PC-3 (cell line): ENCODE data around the gene LSM8.

Experiments
- CTCF ChIP-seq: fragments of 300-600 bp; sonication (generic); conservative IDR thresholded peaks from 2 replicates; pipeline ENCODE4 v1.5.1; 2017; ENCODE audit warnings: antibody characterized with exemption, low read depth, mild to moderate bottlenecking, low read length
- EZH2 ChIP-seq: fragments of 300-600 bp; sonication (generic); IDR thresholded peaks from one replicate; pipeline ENCODE4 v1.6.1; 2017; ENCODE audit warnings: antibody characterized with exemption, mild to moderate bottlenecking, low read length; ENCODE audit not compliant: unreplicated experiment
- EZH2phosphoT487 ChIP-seq: fragments of 300-600 bp; sonication (generic); IDR thresholded peaks from 2 replicates; pipeline ENCODE4 v1.6.1; 2018; ENCODE audit warnings: mild to moderate bottlenecking, antibody characterized with exemption, low read length, borderline replicate concordance

DNA sequence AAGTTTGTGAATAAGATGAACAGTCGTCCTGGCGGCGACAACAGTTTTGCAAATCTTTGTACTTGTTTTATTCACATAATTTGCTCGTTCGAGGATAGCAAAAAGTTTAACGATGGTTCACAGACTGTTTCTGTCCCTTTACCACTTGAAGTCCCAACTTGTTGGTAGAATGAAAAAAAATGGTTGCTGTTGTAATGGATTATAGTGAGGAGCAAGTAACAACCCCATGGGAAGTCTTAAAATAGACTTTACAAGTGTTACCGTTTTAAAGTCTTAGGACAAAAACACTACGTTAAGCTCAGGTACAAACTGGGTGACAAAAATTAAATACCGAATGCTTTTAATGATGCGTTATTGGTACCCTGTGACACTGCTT, 589 bp downstream of the LSM8 start:
- TF ChIP-seq CTCF (no peak), EZH2phosphoT487 (no peak), EZH2 (no peak)
